NCI-H748 treated with DMSO at 0.1 percent for 48 hours (cell line): ENCODE measurements around the gene ITPRIP.

Experiments used
- DNase-seq: peaks from one replicate; lab custom pipeline; 2025; lab: John Stamatoyannopoulos, UW

The ITPRIP gene

GRCh38 chr10:104325436-104326435, 12.5 kb downstream of the ITPRIP start:
- no peak for DNase-seq

GRCh38 chr10:104324931-104325330, 13.3 kb downstream of the ITPRIP start:
- DNase-seq, result no peak

DNA sequence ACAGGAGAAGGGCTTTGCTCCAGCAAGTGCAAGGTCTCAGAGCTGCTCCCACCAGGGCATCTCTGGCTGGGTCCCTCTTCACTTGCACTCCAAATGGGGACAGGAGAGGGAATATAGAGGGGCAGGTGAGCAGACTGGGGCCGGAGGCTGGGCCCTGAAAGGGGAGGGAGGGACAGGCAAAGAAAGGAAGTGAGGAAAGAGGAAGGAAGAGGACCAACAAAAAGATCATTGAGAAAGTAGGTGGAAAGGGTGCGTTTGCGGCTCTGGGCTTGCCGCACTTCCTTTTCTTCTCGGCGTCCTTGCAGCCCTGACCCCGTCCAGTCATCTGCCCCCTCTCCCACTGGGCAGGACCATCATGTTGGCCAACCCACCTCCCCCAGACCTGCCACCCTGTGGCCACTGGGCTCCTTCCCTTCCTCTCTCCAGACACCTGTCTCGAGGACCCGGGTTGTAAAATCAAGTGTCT, 14.0 kb downstream of the ITPRIP start:
- DNase-seq, result no peak

GRCh38 chr10:104323760-104324201, 14.5 kb downstream of the ITPRIP start:
- no peak for DNase-seq

DNA sequence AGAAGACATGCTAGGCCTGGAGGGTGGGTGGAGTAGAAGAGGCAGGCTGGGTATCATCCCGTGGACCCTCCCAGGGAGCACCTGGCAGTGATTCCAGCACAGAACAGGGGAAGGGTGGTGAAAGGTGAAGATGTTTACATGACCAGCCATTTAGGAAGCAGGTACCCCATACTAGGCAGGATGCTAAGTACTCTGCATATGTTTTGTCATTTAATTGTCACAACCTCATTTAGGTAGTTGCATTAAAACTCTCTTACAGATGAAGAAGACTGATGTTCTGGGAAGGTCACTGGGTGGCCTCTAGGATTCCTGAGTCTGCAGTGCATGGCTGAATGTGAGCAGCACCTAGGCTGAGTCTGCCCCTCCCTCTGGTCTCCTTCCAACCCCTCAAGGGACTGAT, 15.2 kb downstream of the ITPRIP start:
- DNase-seq, result no peak

DNA sequence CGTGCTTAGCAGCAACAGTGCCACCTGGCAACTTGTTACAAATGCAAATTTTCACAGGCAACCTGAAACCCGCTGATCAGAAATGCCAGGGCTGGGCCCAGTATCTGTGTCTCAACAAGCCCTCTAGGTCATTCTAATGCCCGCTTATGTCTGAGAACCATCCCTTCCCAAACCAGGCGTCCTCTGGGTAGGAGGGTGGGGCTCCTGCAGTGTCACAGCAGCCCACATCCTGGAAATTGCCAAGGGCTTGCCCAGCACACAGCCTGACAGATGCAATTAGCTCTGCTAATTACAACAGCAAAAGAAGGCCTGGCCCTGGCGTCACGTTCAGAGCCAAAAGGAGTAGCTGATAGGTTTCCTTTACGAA, 15.9 kb downstream of the ITPRIP start:
- DNase-seq, result no peak

GRCh38 chr10:104321725-104322415, 16.4 kb downstream of the ITPRIP start:
- no peak for DNase-seq

- DNase-seq, result no peak
Measured at GRCh38 chr10:104321226-104321625, 17.0 kb downstream of the ITPRIP start.

GRCh38 chr10:104318810-104319741, 19.2 kb downstream of the ITPRIP start:
- DNase-seq, result no peak

GRCh38 chr10:104318326-104318725, 19.9 kb downstream of the ITPRIP start:
- no peak for DNase-seq

GRCh38 chr10:104317726-104318299, 20.5 kb downstream of the ITPRIP start:
- DNase-seq, result no peak

- DNase-seq, result no peak
Measured at GRCh38 chr10:104317269-104317710, 21.0 kb downstream of the ITPRIP start.

DNA sequence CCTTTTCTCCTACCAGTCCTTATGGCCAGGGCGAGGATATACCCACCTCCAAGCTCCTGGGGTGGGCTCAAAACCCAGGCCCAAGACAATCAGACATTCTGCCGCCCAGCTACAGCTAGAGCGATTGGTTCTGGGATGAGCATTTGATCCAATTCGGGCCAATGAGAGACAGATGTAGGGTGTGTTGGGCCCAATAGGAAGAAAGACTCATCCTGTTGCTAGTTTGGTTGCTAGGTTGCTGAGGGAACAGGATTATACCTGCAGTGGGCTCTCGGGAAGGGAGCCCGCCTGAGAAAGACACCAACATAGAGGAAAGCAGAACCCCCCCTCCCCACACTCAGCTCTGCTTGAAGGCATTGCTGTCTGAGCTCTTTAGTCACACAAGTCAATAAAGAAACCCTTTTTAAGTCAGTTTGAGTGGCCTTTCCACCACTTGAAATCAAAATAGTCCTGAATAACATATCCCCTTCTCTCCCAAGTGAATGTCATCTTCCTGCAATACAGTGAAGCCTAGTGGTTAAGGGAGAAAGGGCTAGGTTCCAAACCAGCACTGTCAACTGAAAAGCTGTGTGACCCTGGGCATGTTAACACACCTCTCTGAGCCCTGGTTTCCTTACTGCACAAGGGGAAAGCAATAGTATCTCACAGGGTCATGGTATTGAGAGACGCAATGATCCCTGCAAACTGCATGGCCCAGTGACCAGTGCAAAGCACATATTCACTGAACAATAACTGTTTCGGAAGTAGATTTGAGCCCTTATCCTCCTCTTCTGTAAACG, 21.8 kb downstream of the ITPRIP start:
- DNase-seq, result no peak

DNA sequence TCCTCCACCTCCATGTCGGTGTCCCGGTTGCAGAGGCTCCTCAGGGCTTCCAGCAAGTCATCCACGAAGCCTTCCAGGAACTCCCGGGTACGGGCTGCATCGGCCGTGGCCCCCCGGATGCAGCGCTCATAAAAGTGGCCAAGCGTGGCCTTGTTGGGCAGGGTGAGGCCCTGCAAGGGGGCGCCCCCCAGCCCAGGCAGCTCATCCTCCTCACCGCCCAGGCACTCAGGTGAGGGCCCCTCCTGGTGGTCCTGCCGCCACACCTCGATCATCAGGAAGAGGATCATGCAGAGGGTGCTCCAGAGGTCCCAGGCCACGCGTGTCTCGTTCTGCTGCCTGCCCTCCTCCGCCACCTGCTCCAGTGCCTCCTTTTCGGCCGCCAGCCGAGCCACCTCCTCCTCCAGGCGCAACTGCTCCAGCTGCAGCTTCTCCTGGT, 22.8 kb downstream of the ITPRIP start:
- no peak for DNase-seq

- DNase-seq, result no peak
Measured at GRCh38 chr10:104314591-104315485, 23.4 kb downstream of the ITPRIP start.

DNA sequence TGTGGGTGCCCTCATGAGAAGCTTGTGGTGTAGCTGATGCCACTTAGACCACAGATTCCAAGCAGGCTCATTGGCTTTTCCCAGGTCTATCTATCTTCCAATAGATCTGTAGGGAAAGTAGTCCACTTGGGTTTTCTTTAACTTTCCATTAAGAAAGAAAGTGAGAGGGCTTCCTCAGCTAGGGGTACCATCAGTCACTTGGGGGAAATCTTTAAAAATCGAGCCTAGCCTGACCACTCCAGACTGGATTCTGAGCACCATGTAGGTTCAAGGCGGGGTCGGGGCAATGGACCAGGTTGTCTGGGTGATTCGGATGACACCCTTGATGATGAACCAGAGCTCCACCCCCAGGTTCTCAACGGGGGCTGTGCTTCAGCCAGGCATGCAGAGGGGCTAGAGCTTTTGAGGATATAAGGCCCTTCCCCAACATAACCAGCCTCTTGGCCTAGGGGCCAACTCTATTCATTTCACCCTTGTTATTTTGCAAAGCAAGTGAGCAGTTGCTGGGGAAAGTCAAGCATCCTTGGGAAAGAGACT, 27.0 kb downstream of the ITPRIP start:
- no peak for DNase-seq

DNA sequence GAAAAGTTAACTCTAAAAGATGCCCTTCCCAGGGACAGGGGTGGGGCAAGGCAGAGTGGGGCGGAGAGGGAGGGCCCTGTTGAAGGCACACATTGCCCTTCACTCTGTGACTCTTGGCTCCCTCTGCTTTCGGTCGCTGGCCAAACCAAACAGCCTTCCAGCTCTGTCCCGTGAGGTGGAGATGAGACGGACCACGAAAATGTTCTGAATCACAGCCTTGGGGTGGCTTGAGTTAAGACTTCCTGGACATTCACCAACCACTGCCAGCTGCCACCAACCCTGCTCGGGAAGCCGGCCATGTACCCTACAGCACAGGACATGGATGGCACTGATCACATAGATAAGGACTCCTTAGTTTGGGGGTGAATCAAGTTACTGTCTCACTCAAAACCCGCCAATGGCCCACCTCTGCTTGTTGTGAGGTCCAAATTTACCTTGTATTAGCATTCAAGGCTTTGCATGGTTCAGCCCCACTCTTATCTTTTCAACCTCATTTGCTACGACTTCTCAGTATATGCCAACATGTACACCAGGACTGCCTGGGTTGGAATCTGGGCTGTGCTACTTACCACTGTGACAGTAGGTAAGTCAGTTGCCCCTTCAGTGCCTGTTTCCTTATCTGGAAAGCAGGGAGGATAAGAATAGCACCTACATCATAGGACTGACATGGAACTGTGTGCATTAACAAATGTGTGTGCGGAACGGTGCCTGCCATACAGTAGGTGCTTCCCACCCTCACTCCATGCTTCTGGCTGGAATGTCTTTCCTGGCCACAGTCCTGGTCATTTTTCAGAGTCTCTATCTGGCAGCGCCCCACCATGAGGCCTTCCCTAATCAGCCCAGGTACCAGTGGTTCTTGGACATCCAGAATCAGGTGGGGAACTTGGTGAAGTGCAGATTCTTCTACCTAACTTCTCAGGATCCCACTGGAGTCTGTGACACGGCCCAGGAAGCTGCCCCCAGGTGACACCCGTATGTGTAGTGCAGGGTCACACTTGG, 28.0 kb downstream of the ITPRIP start:
- DNase-seq, result no peak

DNA sequence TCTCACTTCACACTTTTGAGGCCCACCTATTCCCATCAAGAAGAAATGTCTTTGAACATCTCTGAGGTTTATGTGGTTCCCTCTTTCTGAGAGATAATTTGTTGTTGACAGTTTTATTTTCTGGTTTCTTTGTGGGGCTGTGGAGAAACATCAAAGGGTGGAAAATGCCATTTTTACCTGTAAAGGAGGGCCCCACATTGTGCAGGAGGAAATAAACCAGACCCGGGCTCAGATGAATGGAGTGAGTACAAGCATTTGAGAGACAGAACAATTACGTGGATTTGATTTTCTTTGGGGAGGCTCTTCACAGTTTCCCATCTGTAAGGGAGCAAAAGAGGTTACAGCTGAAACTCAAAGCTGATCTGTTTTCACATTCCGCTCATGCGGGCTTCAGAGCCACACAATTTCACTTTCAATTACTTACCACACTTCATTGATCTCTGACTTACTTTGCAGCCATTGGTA, 29.8 kb downstream of the ITPRIP start:
- no peak for DNase-seq
